HepG2 (cell line): ENCODE measurements around the gene MYL6. TPM values are rescaled to one million over a fixed set of nuclear protein-coding genes. Genes with fewer than 3 reads are reported as not detected.

Experiments used
- ATRX ChIP-seq: sonication (generic); formaldehyde crosslinking; IDR thresholded peaks from 2 replicates; pipeline ENCODE4 v1.4.0; 2020; ENCODE audit warnings: missing genetic modification reagents, borderline replicate concordance
- GATAD1 ChIP-seq: IDR thresholded peaks from 2 replicates; pipeline ENCODE4 v1.6.1; 2016; ENCODE audit warnings: missing genetic modification reagents, missing compliant biosample characterization
- RBAK ChIP-seq: sonication (generic); formaldehyde crosslinking; IDR thresholded peaks from 2 replicates; pipeline ENCODE4 v1.5.1; 2020; ENCODE audit warnings: mild to moderate bottlenecking, missing genetic modification reagents
- STAG1 ChIP-seq: sonication (generic); formaldehyde crosslinking; IDR thresholded peaks from 2 replicates; pipeline ENCODE4 v1.4.0; 2020; ENCODE audit warnings: missing genetic modification reagents
- YY1 ChIP-seq: IDR thresholded peaks from 2 replicates; pipeline ENCODE4 v1.6.1; 2011; ENCODE audit warnings: low read length, low read depth, moderate library complexity, mild to moderate bottlenecking; ENCODE audit not compliant: insufficient read depth, insufficient replicate concordance
- ZBTB7B ChIP-seq: sonication (generic); formaldehyde crosslinking; IDR thresholded peaks from 2 replicates; pipeline ENCODE4 v1.4.0; 2020; ENCODE audit warnings: missing genetic modification reagents
- ZFP37 ChIP-seq: sonication (generic); formaldehyde crosslinking; IDR thresholded peaks from 2 replicates; pipeline ENCODE4 v1.4.0; 2020; ENCODE audit warnings: missing genetic modification reagents, borderline replicate concordance
- ZNF577 ChIP-seq: sonication (generic); formaldehyde crosslinking; IDR thresholded peaks from 2 replicates; pipeline ENCODE4 v1.4.0; 2020; ENCODE audit warnings: mild to moderate bottlenecking, low read depth, missing genetic modification reagents, borderline replicate concordance
- polyA plus RNA-seq, 8 experiments: library from polyadenylated mRNA; depleted of rRNA in 3 of 8; stranded (reverse) in 7 of 8; unstranded in 1 of 8; fragments of >200 nt; fragmentation: Illumina TruSeq in 4 of 8; extraction: Trizol in 4 of 8; gene quantifications; 2 replicates each; pipeline versions ENCODE4 v1.2.1 to v1.2.3, GENCODE V29; 2011 to 2016; ENCODE audit warnings: low read depth in 4 of 8, missing spikeins in 1 of 8, mixed read lengths in 1 of 8; ENCODE audit not compliant: insufficient read depth in 1 of 8
- total RNA-seq, 5 experiments: library from RNA; depleted of rRNA; stranded (reverse); fragments of >200 nt; fragmentation: Illumina TruSeq; extraction: Trizol; gene quantifications; 2 replicates each; pipeline ENCODE4 v1.2.3, GENCODE V29; 2016; ENCODE audit warnings: low read depth in 1 of 5
- TF ChIP-seq, protein P1 (sequence below): sonication (generic); formaldehyde crosslinking; IDR thresholded peaks from 2 replicates; pipeline ENCODE4 v1.4.0; 2020; ENCODE audit warnings: missing genetic modification reagents, borderline replicate concordance
- TF ChIP-seq, protein P2 (sequence below): IDR thresholded peaks from 2 replicates; pipeline ENCODE4 v1.6.1; 2016; ENCODE audit warnings: low read depth, missing genetic modification reagents, missing compliant biosample characterization
- TF ChIP-seq, protein P3 (sequence below): sonication (generic); formaldehyde crosslinking; IDR thresholded peaks from 2 replicates; pipeline ENCODE4 v1.5.1; 2020; ENCODE audit warnings: mild to moderate bottlenecking, missing genetic modification reagents, moderate library complexity
- TF ChIP-seq, protein P4 (sequence below): sonication (generic); formaldehyde crosslinking; IDR thresholded peaks from 2 replicates; pipeline ENCODE4 v1.9.0; 2022; ENCODE audit warnings: missing genetic modification reagents, mild to moderate bottlenecking, borderline replicate concordance
- TF ChIP-seq, protein P5 (sequence below): sonication (generic); formaldehyde crosslinking; IDR thresholded peaks from 2 replicates; pipeline ENCODE4 v1.5.0; 2020; ENCODE audit warnings: mild to moderate bottlenecking, missing genetic modification reagents, borderline replicate concordance

The MYL6 gene
- total and polyA plus RNA-seq, 2 of the 13 experiments (the other 11 are each of a cell fraction or from before 2014, with no cell fraction given), result 1,127 to 1,192 TPM

DNA sequence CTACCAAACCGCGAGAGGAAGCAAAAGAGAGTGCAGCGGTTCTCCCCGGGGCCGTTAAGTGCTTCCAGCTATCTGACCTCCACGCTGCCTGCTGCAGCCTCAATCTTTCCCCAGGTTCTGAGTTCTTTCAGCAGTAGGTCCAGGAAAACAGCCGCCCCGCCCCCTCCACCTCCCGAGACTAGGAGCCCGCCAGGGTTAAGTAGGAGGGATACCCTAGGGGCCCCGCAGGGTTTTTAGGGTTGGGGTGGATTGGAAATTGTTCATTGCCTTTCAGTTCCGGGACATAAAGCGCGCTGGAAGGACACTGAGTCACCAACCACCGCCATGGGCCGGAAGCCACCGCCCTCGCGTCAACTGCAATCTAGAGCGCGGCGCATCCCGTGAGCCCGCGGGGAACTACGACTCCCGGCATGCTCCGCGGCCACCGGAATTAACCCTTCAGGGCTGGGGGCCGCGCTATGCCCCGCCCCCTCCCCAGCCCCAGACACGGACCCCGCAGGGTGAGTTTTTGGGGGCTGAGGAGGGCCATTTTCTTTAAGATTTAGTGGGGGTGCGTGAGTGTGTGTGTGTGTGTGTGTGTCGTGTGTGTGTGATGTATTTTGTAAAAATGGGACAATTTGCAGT is 5.9 kb upstream of the MYL6 start, which contains the start of gene MYL6B (continued):
- TF ChIP-seq ZFP37 (CRISPR knock-in tag), result no peak
- TF ChIP-seq, protein P1, sequence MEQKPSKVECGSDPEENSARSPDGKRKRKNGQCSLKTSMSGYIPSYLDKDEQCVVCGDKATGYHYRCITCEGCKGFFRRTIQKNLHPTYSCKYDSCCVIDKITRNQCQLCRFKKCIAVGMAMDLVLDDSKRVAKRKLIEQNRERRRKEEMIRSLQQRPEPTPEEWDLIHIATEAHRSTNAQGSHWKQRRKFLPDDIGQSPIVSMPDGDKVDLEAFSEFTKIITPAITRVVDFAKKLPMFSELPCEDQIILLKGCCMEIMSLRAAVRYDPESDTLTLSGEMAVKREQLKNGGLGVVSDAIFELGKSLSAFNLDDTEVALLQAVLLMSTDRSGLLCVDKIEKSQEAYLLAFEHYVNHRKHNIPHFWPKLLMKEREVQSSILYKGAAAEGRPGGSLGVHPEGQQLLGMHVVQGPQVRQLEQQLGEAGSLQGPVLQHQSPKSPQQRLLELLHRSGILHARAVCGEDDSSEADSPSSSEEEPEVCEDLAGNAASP (CRISPR knock-in tag), result peak; percentile 25; the same call in 1 of the 2 replicates
- TF ChIP-seq ZNF577 (CRISPR knock-in tag), result no peak
- TF ChIP-seq ZBTB7B (CRISPR knock-in tag), result no peak
- peak; percentile 85 for TF ChIP-seq GATAD1 (CRISPR knock-in tag)
- TF ChIP-seq, protein P2, sequence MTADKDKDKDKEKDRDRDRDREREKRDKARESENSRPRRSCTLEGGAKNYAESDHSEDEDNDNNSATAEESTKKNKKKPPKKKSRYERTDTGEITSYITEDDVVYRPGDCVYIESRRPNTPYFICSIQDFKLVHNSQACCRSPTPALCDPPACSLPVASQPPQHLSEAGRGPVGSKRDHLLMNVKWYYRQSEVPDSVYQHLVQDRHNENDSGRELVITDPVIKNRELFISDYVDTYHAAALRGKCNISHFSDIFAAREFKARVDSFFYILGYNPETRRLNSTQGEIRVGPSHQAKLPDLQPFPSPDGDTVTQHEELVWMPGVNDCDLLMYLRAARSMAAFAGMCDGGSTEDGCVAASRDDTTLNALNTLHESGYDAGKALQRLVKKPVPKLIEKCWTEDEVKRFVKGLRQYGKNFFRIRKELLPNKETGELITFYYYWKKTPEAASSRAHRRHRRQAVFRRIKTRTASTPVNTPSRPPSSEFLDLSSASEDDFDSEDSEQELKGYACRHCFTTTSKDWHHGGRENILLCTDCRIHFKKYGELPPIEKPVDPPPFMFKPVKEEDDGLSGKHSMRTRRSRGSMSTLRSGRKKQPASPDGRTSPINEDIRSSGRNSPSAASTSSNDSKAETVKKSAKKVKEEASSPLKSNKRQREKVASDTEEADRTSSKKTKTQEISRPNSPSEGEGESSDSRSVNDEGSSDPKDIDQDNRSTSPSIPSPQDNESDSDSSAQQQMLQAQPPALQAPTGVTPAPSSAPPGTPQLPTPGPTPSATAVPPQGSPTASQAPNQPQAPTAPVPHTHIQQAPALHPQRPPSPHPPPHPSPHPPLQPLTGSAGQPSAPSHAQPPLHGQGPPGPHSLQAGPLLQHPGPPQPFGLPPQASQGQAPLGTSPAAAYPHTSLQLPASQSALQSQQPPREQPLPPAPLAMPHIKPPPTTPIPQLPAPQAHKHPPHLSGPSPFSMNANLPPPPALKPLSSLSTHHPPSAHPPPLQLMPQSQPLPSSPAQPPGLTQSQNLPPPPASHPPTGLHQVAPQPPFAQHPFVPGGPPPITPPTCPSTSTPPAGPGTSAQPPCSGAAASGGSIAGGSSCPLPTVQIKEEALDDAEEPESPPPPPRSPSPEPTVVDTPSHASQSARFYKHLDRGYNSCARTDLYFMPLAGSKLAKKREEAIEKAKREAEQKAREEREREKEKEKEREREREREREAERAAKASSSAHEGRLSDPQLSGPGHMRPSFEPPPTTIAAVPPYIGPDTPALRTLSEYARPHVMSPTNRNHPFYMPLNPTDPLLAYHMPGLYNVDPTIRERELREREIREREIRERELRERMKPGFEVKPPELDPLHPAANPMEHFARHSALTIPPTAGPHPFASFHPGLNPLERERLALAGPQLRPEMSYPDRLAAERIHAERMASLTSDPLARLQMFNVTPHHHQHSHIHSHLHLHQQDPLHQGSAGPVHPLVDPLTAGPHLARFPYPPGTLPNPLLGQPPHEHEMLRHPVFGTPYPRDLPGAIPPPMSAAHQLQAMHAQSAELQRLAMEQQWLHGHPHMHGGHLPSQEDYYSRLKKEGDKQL (CRISPR knock-in tag), result no peak
- no peak for TF ChIP-seq RBAK
- TF ChIP-seq, protein P3, sequence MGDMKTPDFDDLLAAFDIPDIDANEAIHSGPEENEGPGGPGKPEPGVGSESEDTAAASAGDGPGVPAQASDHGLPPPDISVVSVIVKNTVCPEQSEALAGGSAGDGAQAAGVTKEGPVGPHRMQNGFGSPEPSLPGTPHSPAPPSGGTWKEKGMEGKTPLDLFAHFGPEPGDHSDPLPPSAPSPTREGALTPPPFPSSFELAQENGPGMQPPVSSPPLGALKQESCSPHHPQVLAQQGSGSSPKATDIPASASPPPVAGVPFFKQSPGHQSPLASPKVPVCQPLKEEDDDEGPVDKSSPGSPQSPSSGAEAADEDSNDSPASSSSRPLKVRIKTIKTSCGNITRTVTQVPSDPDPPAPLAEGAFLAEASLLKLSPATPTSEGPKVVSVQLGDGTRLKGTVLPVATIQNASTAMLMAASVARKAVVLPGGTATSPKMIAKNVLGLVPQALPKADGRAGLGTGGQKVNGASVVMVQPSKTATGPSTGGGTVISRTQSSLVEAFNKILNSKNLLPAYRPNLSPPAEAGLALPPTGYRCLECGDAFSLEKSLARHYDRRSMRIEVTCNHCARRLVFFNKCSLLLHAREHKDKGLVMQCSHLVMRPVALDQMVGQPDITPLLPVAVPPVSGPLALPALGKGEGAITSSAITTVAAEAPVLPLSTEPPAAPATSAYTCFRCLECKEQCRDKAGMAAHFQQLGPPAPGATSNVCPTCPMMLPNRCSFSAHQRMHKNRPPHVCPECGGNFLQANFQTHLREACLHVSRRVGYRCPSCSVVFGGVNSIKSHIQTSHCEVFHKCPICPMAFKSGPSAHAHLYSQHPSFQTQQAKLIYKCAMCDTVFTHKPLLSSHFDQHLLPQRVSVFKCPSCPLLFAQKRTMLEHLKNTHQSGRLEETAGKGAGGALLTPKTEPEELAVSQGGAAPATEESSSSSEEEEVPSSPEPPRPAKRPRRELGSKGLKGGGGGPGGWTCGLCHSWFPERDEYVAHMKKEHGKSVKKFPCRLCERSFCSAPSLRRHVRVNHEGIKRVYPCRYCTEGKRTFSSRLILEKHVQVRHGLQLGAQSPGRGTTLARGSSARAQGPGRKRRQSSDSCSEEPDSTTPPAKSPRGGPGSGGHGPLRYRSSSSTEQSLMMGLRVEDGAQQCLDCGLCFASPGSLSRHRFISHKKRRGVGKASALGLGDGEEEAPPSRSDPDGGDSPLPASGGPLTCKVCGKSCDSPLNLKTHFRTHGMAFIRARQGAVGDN (CRISPR knock-in tag), result peak; percentile 79
- TF ChIP-seq ATRX (CRISPR knock-in tag), result no peak
- no peak for TF ChIP-seq STAG1 (CRISPR knock-in tag)
- TF ChIP-seq, protein P4, sequence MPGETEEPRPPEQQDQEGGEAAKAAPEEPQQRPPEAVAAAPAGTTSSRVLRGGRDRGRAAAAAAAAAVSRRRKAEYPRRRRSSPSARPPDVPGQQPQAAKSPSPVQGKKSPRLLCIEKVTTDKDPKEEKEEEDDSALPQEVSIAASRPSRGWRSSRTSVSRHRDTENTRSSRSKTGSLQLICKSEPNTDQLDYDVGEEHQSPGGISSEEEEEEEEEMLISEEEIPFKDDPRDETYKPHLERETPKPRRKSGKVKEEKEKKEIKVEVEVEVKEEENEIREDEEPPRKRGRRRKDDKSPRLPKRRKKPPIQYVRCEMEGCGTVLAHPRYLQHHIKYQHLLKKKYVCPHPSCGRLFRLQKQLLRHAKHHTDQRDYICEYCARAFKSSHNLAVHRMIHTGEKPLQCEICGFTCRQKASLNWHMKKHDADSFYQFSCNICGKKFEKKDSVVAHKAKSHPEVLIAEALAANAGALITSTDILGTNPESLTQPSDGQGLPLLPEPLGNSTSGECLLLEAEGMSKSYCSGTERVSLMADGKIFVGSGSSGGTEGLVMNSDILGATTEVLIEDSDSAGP, result peak; percentile 73
- TF ChIP-seq, protein P5, sequence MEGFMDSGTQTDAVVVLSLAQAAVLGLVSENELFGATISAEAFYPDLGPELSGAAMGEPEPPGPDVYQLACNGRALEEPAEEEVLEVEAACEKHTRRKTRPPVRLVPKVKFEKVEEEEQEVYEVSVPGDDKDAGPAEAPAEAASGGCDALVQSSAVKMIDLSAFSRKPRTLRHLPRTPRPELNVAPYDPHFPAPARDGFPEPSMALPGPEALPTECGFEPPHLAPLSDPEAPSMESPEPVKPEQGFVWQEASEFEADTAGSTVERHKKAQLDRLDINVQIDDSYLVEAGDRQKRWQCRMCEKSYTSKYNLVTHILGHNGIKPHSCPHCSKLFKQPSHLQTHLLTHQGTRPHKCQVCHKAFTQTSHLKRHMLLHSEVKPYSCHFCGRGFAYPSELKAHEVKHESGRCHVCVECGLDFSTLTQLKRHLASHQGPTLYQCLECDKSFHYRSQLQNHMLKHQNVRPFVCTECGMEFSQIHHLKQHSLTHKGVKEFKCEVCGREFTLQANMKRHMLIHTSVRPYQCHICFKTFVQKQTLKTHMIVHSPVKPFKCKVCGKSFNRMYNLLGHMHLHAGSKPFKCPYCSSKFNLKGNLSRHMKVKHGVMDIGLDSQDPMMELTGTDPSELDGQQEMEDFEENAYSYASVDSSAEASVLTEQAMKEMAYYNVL (CRISPR knock-in tag), result no peak
- TF ChIP-seq YY1, result peak; percentile 91
